HG03442 (cell line): ENCODE measurements around the gene RNU1-2.
A peak's percentile ranks its signal among the peaks of the same experiment; 100 is the strongest.
"Not testable (repeated sequence)": the region's sequence is repeated elsewhere in the genome, so short reads cannot be mapped to it uniquely, and the experiment has no call there.

Experiments used
- ATAC-seq: cut with Tn5 transposase; IDR thresholded peaks from one replicate; pipeline ENCODE4 v1.9.1; 2021; ENCODE audit warnings: mild to moderate bottlenecking, moderate library complexity; ENCODE audit not compliant: unreplicated experiment

The RNU1-2 gene

GRCh38 chr1:16907870-16908758 is 12.3 kb downstream of the RNU1-2 start:
- no peak for ATAC-seq

- not testable (repeated sequence) for ATAC-seq
Measured at GRCh38 chr1:16911851-16912721, 16.3 kb downstream of the RNU1-2 start.

DNA sequence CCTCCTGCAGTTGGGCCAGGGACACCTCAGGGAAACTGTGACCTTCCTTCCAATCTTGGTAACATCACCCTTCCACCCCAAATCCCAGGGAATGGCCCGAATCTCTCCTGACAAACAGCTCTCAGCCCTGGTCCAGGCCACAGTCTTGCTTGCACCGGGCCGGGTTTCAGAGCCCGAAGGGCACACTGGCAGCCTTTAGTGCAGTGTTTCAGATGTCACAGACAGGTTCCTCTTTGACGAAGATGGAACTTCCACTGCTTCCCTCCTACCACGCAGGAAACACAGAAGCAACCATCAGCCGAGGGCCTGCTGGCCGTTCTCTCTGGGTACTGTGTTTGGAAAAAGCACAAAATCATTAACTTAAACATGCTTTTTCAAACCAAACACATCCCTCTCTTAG is 17.0 kb downstream of the RNU1-2 start:
- ATAC-seq: not testable (repeated sequence)

- ATAC-seq: no peak
Measured at GRCh38 chr1:16913181-16913832, 17.5 kb downstream of the RNU1-2 start.

DNA sequence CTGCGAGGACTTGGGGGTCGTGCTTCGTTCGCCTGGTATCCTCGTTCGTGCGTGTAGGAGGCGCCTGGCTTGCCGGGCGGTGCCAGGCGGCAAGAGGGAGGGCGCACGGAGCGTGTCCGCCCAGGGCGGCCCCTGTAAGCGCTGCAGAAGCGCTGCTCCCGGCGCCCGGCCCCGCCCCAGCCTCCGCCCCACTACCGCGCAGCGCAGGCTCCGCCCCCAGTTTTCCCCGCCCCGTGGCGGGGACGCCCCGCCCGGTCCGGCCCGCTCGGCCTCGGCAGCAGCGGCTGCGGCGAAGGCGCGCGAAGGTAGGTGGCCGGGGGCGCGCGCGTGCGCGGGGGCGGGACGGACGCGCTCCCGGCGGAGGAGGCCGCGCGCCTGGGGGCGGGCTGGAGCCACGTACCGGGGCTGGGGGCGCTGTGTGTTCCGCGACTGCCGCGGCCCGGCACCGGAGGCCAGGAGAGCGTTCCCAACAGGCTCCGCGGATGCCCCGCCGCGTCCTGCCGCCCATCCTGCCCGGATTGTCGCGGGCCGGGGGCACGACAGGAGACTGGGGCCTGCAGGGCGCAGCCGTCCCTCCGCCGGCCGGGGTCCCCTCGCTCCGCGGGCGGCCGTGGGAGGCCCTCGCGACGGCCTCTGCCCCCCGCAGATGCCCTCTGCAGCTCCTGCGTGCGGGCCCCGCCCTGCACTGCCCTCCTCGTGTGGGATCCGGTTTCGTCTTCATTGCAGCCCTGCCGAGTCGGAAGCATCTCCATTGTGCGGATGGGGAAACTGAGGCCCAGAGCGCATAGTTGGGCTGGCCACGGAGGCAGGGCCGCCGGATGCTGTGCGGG is 18.3 kb downstream of the RNU1-2 start:
- peak; percentile 82 for ATAC-seq

GRCh38 chr1:16914928-16915626 is 19.3 kb downstream of the RNU1-2 start:
- ATAC-seq: not testable (repeated sequence)

DNA sequence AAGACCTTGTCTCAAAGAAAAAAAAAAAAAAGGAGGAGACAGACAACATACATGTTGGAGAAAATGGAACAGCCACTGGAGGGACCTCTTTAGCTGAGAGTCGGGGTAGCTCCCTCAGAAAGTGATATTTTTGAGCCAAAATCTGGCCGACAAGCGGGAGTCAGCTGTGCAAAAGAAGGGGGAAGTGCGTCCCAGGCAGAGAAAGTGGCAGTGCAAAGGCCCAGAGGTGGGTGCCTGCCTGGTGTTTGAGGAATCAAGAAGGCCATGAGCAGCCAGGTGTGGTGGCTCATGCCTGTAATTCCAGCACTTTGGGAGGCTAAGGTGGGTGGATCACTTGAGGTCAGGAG is 19.8 kb downstream of the RNU1-2 start:
- ATAC-seq: no peak

- not testable (repeated sequence) for ATAC-seq
Measured at GRCh38 chr1:16916036-16916880, 20.5 kb downstream of the RNU1-2 start.

DNA sequence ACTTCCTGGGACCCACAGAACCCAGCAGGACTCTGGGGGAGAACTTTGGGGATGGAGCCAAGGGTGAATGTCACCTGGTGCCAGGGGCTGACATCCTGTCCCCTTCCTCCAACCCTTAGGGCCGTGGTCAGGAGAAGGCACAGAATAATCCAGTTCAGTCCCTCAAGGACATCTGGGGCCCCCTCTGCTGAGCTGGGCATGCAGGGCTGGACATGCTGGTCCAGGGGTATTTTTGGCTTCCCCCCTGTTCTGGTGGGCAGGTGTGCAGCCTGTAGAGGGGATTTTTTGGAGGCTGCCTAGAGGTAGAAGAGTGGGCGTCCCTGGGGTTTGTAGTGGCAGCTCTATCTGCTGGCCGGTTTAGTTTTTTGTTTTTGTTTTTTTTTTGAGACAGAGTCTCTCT is 22.6 kb downstream of the RNU1-2 start:
- no peak for ATAC-seq

- not testable (repeated sequence) for ATAC-seq
Measured at GRCh38 chr1:16918936-16919665, 23.3 kb downstream of the RNU1-2 start.

- no peak for ATAC-seq
Measured at GRCh38 chr1:16920951-16921350, 25.2 kb downstream of the RNU1-2 start.

GRCh38 chr1:16921391-16922185 is 25.8 kb downstream of the RNU1-2 start, which contains the start of gene CROCC:
TSS of gene CROCC (plus strand) at chr1:16921931. CDS start at chr1:16922019, 88 bp downstream.
- ATAC-seq: no peak

GRCh38 chr1:16922466-16922865 is 26.7 kb downstream of the RNU1-2 start:
- ATAC-seq: no peak

GRCh38 chr1:16922885-16923431 is 27.2 kb downstream of the RNU1-2 start:
- ATAC-seq: no peak

DNA sequence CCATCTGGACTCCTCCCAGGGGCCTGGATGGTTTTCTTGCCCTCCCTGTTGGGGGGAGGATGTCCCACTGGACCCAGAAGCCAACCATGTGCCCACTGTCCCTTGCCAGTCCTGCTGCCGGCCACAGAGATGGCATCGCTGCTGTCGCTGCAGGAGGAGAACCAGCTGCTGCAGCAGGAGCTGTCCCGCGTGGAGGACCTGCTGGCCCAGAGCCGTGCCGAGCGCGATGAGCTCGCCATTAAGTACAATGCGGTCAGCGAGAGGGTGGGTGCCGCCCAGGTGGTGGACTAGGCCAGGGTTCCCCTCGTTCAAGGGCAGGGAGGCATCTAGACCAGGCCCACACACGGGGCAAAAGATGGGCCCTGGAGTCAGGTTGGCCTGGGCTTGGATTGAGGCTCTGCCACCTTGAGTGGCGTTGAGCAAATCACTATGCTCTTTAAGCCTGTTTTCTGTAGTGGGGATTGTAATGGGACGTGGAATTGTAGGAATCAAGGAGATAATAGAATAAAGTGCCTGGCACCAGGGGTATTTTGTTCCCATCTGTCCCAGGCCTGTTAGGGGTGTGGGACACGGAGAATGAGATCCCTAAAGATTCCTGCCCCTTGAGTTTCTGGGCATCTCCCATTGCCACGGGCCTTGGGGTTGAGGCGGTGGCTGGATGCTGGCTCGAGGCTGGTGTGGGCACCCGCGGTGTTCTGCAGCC is 28.6 kb downstream of the RNU1-2 start:
- no peak for ATAC-seq

DNA sequence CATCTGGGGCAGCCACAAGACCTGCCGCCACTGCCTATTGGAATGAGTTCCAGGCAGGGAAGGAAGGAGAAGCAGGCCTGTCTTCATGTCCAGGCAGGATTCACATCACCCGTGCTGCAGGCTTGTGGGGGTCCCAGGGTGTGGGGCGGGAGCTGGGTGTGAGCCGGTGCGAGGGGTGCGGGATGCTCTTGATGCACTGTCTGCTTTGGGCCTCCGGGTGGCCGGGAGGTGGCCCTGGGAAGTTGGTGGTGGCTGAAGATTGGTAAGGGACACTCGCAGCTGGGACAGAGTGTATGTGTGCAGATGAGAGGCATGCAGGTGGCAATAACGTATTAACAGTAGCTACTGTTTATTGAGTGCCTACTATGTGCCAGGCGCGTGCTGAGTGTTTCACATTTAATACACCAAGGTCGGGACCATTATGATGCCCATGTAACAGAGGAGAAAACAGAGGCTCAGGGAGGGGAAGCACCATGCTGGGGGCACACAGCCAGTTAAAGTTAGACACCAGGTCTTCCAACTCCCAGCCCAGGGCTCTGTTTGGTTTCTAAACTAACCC is 29.2 kb downstream of the RNU1-2 start:
- no peak for ATAC-seq
